Posterior cingulate gyrus (tissue), 11 donors: Measurements from ENCODE around the gene GANAB.
A peak's percentile ranks its signal among the peaks of the same experiment; 100 is the strongest.
"Not testable (repeated sequence)": the region's sequence is repeated elsewhere in the genome, so short reads cannot be mapped to it uniquely, and the experiment has no call there.

Experiments used
- DNase-seq, 10 donors: peaks; one replicate each; pipeline versions ENCODE4 v3.0.0 to v3.0.0-alpha.2; 2020 to 2021; ENCODE audit warnings: mixed read lengths in 3 of 10
- intact Hi-C: fragments of 100-400 bp; cut with DNase I; formaldehyde crosslinking; loops from one replicate; pipeline ENCODE4 v1.15.1; 2023

GANAB gene

DNA sequence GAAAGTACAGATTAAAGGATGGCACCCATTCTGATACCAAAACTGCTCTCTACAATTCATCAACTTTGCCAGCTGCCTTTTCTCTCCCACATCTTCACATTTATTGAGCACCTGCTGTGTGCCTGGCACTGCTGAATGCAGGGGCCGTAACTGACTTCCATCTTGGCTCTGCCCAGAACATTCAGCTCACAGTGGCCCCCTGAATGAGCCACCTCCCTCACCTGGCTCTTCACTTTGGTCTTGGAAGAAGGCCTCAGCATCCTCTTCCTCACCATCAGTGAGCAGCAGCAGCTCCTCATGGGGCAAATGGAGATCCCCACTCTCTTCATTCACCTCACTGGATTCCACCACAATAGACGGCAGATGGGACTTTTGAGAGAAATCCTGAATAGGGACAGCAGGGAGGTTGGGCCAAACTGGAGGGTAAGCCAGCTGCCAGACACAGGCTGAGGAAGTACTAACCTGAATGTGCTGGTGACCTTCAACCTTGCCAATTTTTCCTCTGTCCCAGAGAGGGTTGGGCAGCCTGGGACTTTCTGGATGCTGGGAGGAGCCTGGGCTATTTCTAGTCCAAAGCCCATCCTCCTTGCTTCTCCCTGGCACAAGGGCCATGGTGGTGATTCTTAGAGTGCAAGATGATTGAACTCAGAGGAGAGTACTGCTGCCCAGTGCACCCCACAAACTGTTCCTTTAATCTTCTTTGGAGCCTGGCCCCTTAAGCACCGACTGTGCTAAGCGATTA lies 23.2 kb upstream of the GANAB start:
- peak in 2 of 10 donors; percentile 19 to 24 for DNase-seq
- intact Hi-C loops, result loop anchor here (2.0 kb wide), 1 partner anchor 17 kb away; the partner anchor contains the start of gene INTS5

DNA sequence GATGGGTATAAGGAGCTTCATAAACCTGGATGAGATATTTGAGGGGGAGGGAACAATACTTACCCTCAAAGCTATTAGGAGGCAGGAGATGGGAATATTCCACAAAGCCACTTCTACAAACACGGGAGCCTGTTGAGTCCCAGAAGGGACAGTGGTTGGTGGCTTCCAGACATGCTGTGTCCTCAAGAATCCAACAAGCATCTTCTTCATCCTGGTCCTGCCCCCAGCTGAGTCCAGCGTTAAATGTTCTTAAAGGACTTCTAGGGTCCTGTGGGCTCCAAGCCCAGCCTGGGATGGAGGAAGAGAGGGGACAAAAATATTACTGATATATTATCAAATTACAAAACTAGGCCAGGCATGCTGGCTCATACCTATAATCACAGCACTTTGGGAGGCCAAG lies 21.0 kb upstream of the GANAB start:
- intact Hi-C loops, result no loop called here

DNA sequence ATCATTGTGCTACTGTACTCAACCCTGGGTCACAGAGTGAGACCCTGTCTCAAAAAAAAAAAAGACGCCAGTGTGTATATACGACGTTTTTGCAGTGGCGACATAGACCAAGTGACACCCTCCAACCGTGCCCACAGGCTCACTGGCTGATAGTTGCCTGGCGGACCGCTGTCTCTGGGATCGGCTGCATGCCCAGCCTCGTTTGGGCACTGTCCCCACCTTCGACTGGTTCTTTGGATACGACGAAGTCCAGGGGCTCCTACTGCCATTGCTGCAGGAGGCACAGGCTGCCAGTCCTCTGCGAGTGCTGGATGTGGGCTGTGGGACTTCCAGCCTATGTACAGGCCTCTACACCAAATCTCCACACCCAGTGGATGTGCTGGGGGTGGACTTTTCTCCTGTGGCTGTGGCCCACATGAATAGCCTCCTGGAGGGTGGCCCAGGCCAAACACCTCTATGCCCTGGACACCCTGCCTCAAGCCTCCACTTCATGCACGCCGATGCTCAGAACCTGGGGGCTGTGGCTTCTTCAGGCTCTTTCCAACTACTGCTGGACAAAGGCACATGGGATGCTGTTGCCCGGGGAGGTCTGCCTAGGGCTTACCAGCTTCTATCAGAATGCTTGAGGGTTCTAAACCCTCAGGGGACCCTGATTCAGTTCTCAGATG lies 20.0 kb upstream of the GANAB start:
- intact Hi-C loops, result no loop called here
- peak in 3 of 10 donors; percentile 18 to 72 (median 54) for DNase-seq

More for the DNA sequence above, 21.0 kb upstream of the GANAB start:
- peak in 1 of 10 donors; percentile 6 for DNase-seq

DNA sequence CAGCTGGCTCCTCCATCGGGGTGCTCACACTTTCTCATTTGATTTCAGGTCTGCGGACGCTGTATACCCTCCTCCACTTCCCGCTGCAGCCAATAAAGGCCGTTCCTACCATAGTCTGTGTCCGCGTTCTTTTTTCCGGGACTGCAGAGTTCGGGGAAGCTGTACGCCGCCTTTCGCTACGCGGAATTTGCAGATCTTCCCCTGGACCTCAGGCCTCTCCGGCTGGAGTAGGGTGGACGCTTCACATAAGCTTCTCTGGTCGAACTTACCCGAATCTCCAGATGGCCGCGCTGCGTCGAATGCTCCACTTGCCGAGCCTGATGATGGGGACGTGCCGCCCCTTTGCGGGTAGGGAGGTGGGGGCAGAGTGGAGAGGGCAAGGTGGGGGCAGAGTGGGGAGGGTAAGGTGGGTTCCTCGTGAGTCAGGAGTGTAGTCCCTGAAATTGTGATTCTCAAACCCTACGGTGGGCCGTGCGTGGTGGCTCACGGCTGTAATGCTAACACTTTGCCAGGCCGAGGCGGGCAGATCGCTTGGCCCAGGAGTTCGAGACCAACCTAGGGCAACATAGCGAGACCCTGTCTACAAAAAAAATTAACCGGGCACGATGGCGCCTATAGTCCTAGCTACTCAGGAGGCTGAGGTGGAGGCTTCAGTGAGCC lies 19.3 kb upstream of the GANAB start:
- DNase-seq, result peak in 9 of 10 donors; percentile 30 to 92 (median 55)
- intact Hi-C loops, result no loop called here

DNA sequence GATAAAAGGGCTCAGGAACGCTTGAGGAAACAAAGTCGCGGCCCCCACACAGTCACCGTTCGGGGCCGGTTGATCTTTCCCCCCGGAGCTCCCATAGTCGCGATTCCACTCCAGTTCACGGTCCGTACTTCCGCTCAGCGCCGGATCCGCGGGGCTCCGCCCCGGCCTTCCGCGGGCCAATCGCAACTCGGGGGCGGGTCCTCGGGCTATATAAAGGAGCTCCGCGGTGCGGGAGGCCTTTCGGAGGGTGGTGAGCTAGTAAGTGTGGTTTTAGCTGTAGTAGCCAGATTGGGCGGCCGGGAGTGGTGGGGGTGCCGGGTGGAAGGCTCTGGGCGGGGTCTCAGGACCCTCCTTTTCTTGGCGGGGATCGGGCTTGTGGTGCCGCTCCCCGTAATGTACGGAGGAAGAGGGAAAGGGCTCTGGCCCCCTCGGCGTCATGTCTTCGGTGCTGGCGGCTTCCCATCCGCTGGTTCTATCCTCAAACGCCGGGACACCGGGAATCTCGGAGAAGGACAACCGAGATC lies 18.7 kb upstream of the GANAB start, which contains the start of the genes C11orf98 and CSKMT:
Gene C11orf98 (minus strand): TSS at position 136 of the 524 bp plus-strand sequence. CDS start 41 bp downstream, at position 95.
Gene CSKMT (plus strand): TSS at position 238 of the 524 bp plus-strand sequence. CDS start 568 bp downstream, outside the sequence.
- intact Hi-C loops, result no loop called here
- peak; percentile 95 to 100 (median 97) for DNase-seq

DNA sequence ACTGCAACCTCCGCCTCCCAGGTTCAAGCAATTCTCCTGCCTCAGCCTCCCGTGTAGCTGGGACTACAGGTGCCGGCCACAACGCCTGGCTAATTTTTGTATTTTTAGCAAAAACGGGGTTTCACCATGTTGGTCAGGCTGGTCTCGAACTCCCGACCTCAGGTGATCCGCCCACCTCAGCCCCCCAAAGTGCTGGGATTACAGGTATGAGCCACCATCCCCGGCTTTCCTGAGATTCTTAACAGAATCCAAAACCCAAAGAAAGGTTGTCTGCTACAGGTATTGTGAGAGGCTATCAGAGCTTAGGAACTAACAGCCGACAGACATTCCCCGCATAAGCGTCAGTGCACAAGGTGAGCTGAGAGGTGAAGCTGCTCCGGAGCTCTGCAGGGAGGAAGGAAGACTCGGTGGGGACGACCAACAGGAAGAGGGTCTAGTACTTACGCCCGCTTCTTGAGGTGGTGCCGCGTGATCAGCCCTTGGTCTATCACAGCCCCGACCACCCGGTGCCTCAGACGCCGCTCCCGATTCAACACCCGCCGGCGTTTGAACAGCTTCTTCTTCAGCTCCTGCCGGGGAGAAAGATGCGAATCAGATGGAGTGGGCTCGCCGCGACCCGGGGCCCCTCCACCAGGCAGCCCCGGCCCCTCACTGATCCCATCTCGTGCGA lies 18.1 kb upstream of the GANAB start:
- peak in 3 of 10 donors; percentile 41 to 88 (median 52) for DNase-seq
- intact Hi-C loops, result no loop called here

DNA sequence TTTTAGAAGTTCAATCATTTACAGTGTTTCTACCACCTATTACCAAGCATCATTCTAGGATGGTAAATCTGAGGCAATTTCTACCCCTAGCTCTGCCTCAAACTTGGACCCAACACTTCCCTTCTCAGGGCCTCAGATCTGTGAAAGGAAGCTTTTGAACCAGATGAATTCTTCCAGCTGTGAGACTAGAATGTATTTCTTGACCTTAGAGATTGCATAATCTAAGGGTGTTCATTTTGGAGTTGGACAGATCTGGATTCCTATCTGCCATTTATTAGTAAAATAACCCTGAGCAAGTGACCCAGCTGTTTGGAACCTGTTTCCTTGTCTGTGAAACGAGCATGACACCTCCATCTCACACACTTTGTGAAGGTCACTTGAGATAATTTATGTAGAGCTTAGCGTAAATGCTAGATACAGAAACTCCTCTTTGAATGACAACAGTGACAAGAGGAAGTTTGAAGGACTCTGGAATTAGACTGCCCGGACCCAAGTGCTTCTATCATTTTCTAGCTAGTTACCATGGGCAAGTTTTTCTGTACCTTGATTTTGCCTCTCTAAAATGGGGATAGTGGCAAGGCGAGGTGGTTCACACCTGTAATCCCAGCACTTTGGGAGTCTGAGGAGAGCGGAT lies 10.5 kb upstream of the GANAB start:
- intact Hi-C loops, result no loop called here
- peak in 1 of 10 donors; percentile 4 for DNase-seq

DNA sequence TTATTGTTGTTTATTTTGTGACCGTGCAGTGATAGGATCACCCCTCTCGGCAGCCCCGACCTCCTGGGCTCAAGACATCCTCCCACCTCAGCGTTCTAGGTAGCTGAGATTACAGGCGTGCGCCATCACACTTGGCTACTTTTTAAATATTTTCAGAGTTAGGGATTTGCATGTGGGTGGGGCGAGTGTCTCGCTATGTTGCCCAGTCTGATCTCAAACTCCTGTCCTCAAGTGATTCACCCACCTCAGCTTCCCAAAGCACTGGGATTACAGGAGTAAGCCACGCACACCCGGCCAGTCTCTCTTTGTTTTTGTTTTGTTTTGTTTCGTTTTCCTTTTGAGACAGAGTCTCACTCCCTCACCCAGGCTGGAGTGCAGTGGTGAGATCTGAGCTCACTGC lies 7.9 kb upstream of the GANAB start:
- intact Hi-C loops, result no loop called here
- peak in 1 of 10 donors; percentile 27 for DNase-seq

DNA sequence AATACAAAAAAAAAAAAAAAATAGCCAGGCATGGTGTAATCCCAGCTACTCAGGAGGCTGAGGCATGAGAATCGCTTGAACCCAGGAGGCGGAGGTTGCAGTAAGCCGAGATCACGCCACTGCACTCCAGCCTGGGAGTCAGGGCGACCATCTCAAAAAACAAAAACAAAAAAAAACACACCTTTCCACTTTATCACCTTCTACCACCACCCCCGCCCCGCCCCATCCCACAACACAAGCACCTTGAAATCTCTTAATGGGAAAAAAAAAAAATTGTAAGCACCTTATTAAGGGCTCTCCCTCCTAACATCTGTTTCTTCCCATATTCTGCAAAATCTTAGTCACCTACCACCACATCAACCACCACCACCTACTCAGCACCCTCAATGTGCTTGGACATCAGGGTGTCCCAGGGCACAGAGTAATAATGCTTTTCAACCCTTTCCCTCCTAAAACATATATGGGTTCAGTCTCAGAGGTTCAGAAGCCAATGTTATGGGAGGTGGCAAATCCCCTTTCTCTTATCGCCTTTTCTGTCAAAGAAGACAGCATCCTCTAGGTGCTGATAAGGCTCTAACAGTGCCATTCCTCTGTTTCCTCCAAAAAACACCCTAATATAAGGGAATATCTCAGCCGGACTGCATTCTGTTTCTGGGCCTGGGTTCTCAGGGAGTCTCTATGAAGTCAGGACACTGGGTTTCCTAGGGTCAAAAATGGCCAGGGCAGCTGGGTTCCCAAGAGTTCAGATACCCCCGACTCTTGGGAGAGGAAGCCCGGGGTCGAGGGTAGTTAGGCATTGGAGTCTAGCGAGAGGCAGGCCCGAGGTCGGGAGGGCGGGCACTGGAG lies 6.0 kb upstream of the GANAB start:
- intact Hi-C loops, result loop anchor here (1.0 to 2.0 kb wide), 2 partner anchors 18 to 27 kb away; partner anchors contain the start of genes UBXN1 and UQCC3
- DNase-seq, result peak in 1 of 10 donors; percentile 86

DNA sequence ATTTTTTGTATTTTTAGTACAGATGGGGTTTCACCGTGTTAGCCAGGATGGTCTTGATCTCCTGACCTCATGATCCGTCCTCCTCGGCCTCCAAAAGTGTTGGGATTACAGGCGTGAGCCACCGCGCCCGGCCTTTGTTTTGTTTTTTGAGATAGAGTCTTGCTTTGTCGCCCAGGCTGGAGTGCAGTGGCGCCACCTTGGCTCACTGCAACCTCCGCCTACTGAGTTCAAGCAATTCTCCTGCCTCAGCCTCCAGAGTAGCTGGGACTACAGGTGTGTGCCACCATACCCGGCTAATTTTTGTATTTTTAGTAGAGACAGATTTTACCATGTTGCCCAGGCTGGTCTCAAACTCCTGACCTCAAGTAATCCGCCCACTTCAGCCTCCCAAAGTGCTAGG lies 3.9 kb upstream of the GANAB start:
- intact Hi-C loops, result not testable (repeated sequence)
- DNase-seq, result peak in 1 of 10 donors; percentile 47

DNA sequence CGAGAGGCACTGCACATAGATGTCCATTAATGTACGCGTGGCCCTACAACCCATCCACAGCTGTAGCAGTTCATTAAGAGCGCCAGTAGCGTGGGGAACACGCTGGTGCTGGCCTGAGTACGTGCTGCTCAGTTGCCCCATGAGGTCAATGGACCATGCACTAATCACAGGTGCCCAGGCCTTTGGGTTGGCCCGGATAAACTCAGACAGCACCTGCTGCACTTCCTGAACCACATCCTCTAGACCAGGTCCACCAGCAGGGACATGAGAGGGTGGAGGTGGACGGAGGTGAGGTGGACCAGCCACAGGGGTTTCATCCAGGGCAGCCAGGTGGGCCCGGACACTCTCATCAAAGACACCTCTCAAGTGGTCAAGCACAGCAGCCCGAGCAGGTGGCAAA lies 3.1 kb upstream of the GANAB start:
- peak in 1 of 10 donors; percentile 52 for DNase-seq
- intact Hi-C loops, result no loop called here

DNA sequence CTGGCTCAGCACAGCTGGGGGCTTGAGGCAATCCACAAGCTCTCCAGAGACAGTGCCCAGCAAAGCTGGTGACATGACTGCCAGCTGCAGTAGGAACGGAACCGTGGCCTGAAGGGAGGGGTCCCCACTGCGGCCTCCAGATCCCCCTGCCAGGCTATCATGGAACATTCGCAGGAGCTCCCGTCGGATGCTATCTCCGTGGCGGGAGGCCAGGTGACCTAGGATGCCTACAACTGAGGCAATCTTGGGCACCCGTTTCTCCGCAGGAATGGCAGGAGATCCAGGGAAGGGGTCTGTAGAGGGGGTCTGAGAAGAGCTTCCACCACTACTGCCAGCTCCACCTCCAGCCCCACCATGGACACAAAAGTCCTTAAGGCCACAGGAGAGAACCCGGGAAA lies 2.6 kb upstream of the GANAB start:
- DNase-seq, result peak in 1 of 10 donors; percentile 67
- intact Hi-C loops, result no loop called here

DNA sequence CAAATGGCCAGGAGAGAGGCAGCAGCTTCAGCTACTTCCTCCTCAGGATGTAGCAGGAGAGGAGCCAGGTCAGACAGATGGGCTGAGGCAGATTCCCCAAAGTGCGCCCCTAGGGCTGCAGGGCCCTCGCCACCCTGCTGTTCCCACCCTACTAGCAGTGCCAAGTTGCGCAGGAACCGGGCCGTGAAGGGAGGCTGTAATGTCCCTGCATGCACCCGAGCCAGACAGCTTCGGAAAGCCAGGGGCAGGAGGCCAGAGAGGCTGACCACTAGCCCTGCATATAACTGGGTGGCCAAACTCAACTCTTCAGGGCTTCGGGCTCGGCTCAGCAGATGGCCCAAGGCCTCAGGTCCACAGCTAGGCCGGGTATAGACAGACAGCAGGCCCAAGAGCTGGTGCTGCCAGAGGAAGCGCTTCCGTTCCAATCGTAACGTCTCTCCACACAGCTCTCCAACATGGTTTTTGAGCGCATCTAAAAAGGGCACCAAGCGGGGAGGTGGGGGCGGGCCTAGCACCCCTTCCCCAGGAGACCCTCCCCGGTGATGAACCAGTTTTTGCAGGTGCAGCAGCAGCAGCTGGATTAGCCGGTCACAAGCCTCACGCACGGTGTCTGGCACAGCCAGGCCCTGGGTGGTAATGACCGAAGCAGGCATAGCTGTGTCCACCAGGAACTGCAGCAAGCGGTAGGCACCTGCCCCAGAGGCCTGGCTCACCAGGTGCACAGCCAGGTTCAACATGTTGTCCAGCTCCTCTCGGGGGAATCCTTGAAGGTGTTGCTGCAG lies 2.0 kb upstream of the GANAB start:
- intact Hi-C loops, result no loop called here
- DNase-seq, result peak in 1 of 10 donors; percentile 69

DNA sequence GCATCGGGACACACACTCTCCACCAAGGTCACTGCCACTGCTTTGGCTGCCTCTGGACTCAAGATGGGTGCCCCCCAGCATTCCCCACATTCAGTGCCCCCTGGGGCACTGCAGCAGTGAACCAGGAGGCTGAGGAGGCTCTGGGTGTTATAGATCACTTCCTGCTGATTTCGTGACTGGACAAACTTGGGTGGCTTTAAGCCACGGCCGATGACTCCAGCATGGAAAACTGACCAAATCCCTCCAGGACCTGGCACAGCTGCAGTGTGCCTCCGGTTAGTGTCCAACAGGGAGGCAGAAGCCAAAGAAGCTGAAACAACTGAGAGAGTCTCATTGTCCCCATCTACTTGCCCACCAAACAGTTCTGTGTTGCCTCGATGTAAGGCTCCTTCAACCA lies 1.2 kb upstream of the GANAB start:
- no peak for DNase-seq
- intact Hi-C loops, result no loop called here

DNA sequence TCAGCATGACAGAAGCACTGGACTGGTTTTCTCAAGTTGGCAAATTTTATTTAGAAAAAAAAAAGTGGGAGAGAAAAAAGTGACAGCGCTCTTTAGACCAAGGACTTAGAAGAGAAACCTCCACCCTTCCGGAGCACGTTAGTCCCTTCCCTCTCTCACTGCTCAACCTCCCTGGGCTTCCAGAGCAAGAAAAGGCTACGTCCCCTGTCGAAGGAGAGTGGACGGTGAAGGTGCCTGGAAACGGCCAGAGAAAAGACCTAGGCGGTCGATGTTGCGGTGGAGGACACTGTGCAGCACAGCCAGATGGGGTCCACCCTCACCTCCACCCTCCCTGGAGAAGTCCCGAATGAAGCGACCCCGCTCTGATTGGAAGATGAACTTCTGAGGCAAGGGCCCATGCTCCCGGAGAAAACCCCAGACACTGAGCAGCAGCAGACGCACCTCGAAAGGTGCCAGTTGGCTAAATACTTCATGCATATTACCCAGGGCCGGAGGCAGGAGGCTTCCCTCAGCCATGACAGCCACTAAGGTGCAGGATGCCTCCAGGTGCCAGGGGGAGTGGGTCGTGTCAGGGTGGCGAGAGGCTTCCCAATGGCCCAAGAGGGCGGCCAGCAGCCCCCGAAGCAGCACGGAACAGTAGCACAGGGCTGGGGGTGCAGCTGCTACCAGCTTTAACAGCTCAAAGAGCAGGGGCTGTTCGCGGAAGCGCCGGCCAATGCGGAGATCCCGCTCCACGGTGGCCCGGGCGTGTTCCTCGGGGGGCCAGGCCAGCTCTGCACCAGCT lies 604 bp upstream of the GANAB start:
- intact Hi-C loops, result loop anchor here (1.0 kb wide), 1 partner anchor 25 kb away; no protein-coding TSS in a partner anchor
- DNase-seq, result peak in 1 of 10 donors; percentile 81

DNA sequence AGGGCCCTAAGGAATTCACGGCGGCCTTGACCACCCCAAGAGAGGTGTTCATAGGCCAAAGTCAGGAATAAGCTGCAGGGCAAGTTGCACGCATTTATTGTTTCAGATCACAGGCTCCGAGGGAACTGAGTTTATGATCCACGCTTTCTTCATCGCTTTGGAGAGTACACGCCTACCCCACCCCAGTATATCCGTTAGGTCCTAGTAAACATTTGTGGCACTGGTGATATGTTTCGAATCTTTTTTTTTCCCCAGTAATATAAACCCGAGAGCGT lies 805 bp downstream of the GANAB start:
- intact Hi-C loops, result no loop called here

DNA sequence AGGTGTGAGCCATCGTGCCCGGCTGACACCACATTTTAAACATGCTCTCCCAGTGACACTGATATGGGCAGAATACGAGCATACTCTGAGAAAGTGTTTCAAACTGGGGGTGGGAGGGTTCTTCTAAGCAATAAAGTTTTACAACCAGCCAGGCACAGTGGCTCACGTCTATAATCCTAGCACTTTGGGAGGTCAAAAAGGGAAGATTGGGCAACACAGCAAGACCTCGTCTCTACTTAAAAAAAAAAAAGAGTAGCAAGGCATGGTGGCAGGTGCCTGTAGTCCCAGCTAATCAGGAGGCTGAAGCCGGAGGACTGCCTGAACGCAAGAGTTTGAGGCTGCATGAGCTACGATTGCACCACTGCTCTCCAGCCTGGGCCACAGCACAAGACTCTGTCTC lies 2.2 kb downstream of the GANAB start:
- intact Hi-C loops, result no loop called here

More for the DNA sequence above, 805 bp downstream of the GANAB start:
- DNase-seq, result no peak

More for the DNA sequence above, 2.2 kb downstream of the GANAB start:
- peak in 1 of 10 donors; percentile 57 for DNase-seq
